Measurements from ENCODE around the gene ZNF473.
"Not testable (repeated sequence)": the region's sequence is repeated elsewhere in the genome, so short reads cannot be mapped to it uniquely, and the experiment has no call there.

ZNF473 gene

DNA sequence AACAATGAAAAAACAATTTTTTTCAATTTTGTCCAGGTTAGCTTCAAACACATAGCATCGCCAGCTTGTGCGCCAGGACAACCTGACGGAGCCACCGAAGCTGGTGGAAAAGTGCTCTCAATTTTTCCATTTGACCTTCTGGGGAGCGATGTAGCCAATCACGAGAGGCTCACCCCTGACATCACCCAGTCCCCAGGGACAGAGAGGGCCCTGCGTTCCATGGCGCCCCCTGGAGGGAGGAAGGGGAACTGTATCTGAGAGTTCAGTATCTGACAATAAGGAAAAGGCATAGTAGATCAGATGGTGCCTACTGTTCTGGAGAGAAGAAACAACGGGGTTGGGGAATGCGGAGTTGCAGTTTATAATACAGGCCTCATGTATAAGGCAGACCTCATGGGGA, 64.9 kb downstream of the ZNF473 start:
- peak in 2 of 10 donors; percentile 9 to 29 for DNase-seq
- intact Hi-C loops (cut with DNase I) = not testable (repeated sequence)

DNA sequence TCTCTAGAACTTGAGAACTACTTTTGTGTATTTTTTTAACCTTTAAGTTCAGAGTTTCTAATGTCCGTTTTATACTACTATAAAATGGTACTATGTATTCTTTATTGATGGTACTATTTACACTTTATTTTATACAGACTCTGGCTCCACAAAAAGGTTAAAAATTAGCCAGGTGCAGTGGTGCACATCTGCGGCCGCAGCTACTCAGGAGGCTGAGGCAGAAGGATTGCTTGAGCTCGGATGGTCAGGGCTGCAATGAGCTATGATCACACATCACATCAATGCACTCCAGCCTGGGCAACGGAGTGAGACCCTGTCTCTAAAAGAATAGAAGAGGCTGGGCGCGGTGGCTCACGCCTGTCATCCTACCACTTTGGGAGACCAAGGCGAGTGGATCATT, 66.0 kb downstream of the ZNF473 start:
- DNase-seq = peak in 2 of 10 donors; percentile 63 to 81
- intact Hi-C loops (cut with DNase I) = not testable (repeated sequence)

DNA sequence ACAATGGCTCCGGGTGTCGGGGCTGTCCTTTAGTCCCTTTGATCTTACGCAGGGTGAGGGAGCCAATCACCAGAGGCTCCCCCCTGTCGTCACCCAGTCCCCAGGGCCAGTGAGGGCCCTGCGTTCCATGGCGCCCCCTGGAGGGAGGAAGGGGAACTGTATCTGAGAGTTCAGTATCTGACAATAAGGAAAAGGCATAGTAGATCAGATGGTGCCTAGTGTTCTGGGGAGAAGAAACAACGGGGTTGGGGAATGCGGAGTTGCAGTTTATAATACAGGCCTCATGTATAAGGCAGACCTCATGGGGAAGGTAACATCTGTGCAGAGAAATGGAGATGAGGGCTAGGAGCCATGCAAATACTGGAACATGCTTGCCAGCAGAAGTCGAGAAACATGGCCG, 66.8 kb downstream of the ZNF473 start:
- intact Hi-C loops (cut with DNase I); DNase-seq: not testable (repeated sequence)

DNA sequence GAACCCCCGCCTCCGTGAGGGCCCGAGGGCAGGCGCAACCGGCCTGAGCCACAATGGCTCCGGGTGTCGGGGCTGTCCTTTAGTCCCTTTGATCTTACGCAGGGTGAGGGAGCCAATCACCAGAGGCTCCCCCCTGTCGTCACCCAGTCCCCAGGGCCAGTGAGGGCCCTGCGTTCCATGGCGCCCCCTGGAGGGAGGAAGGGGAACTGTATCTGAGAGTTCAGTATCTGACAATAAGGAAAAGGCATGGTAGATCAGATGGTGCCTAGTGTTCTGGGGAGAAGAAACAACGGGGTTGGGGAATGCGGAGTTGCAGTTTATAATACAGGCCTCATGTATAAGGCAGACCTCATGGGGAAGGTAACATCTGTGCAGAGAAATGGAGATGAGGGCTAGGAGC, 72.1 kb downstream of the ZNF473 start:
- intact Hi-C loops (cut with DNase I); DNase-seq: not testable (repeated sequence)

DNA sequence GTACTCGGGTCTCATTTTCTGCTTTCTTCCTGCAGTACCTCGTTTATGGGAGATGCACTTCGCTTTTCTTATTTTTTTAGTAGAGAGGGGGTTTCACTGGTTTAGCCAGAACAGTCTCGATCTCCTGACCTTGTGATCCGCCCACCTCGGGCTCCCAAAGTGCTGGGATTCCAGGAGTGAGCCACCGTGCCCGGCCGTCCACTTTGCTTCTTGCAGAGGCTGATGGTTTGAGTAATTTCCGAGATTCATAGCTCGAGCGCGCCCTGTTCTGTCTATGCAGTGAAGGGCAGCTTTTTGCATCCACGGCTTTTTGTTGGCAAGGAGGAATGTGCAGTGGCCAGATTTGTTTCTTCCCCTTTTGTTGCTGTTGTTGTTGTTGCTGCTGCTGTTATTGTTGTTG, 73.1 kb downstream of the ZNF473 start:
- peak in 8 of 10 donors; percentile 31 to 94 (median 66) for DNase-seq
- intact Hi-C loops (cut with DNase I) = not testable (repeated sequence)

DNA sequence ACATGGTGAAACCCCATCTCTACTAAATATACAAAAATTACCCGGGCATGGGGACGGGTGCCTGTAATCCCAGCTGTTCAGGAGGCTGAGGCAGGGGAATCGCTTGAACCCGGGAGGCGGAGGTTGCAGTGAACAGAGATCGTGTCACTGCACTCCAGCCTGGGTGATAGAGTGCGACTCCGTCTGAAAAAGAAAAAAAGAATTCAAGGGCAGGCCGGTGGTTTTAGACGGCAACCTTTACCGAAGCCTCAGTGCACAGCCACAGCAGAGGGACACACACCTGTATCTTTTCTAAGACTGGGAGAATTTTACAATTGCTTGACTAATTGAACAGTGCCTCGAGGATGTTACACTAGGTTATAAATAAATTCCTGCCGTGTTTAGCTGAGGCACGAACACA, 73.9 kb downstream of the ZNF473 start:
- intact Hi-C loops (cut with DNase I) = not testable (repeated sequence)
- DNase-seq = peak in 1 of 10 donors; percentile 6

DNA sequence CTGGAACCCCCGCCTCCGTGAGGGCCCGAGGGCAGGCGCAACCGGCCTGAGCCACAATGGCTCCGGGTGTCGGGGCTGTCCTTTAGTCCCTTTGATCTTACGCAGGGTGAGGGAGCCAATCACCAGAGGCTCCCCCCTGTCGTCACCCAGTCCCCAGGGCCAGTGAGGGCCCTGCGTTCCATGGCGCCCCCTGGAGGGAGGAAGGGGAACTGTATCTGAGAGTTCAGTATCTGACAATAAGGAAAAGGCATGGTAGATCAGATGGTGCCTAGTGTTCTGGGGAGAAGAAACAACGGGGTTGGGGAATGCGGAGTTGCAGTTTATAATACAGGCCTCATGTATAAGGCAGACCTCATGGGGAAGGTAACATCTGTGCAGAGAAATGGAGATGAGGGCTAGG, 75.1 kb downstream of the ZNF473 start:
- DNase-seq; intact Hi-C loops (cut with DNase I): not testable (repeated sequence)

All from posterior cingulate gyrus (tissue), 11 donors.